Measurements from ENCODE around the gene RNF213. TPM values are rescaled to one million over a fixed set of nuclear protein-coding genes. Genes with fewer than 3 reads are reported as not detected.
"Not testable (repeated sequence)": the region's sequence is repeated elsewhere in the genome, so short reads cannot be mapped to it uniquely, and the experiment has no call there.

The RNF213 gene
- total RNA-seq, 1 experiment from 2014 or later: 179 TPM

- Histone ChIP-seq H3K27ac (no peak overlapping the region), H3K9me3 (ENCODE audit: insufficient read depth, low read depth) (no peaks in the 10 kb centered on the region; the same call in 1 of the 2 replicates), H3K79me2 (ENCODE audit: low read depth) (no peaks in the 10 kb centered on the region), H2AFZ (no peak overlapping the region), H3K4me1 (replicated peaks; ENCODE audit: insufficient read depth) (no peaks in the 10 kb centered on the region), H3K9me2 (ENCODE audit: insufficient read depth) (no peaks in the 10 kb centered on the region), H3K36me3 (ENCODE audit: low read depth) (0 out of 2 replicates have a peak, but pooled peaks cover 6% of the 10 kb centered on the region), H3F3A (ENCODE audit: insufficient read depth, low read depth) (no peaks in the 10 kb centered on the region), H3K27me3 (ENCODE audit: insufficient read depth, low read depth) (no peaks in the 10 kb centered on the region), H3K4me2 (no peak overlapping the region), H3K4me3 (no peak overlapping the region), H4K20me1 (ENCODE audit: insufficient read depth) (no peaks in the 10 kb centered on the region)
- TF ChIP-seq CTCF (conservative IDR thresholded peaks at IDR 0.05): no peak
- no peak for TF ChIP-seq EZH2 (IDR thresholded peaks at IDR 0.05; ENCODE audit: low read depth)
- BruUV-seq (replicated peaks): no TSS peak
- CTCF ChIA-PET: no interaction called here
- intact Hi-C loops (cut with micrococcal nuclease; ENCODE audit: unreplicated experiment): no loop called here
- DNase-seq: no peak
- POLR2A ChIA-PET (ENCODE audit: unreplicated experiment): no interaction called here
Observed at GRCh38 chr17:80297996-80298560, 37.4 kb downstream of the RNF213 start.

- H3K79me2 ChIP-seq (ENCODE audit: low read depth); H4K20me1 ChIP-seq (ENCODE audit: insufficient read depth); H3K27me3 ChIP-seq (ENCODE audit: insufficient read depth, low read depth); intact Hi-C loops (cut with micrococcal nuclease; ENCODE audit: unreplicated experiment); H3K4me3 ChIP-seq; BruUV-seq (replicated peaks); H3F3A ChIP-seq (ENCODE audit: insufficient read depth, low read depth); H3K9me2 ChIP-seq (ENCODE audit: insufficient read depth); H3K4me2 ChIP-seq; CTCF ChIA-PET; H2AFZ ChIP-seq; H3K9me3 ChIP-seq (ENCODE audit: insufficient read depth, low read depth); POLR2A ChIA-PET (ENCODE audit: unreplicated experiment); H3K4me1 ChIP-seq (replicated peaks; ENCODE audit: insufficient read depth); DNase-seq; H3K27ac ChIP-seq; H3K36me3 ChIP-seq (ENCODE audit: low read depth): not testable (repeated sequence)
Observed at GRCh38 chr17:80299350-80300100, 38.9 kb downstream of the RNF213 start.

- BruUV-seq (replicated peaks); H3F3A ChIP-seq (ENCODE audit: insufficient read depth, low read depth); H3K4me3 ChIP-seq; intact Hi-C loops (cut with micrococcal nuclease; ENCODE audit: unreplicated experiment); H3K4me2 ChIP-seq; POLR2A ChIA-PET (ENCODE audit: unreplicated experiment); H2AFZ ChIP-seq; H3K9me3 ChIP-seq (ENCODE audit: insufficient read depth, low read depth); H3K36me3 ChIP-seq (ENCODE audit: low read depth); H3K4me1 ChIP-seq (replicated peaks; ENCODE audit: insufficient read depth); CTCF ChIA-PET; DNase-seq; H3K79me2 ChIP-seq (ENCODE audit: low read depth); H3K9me2 ChIP-seq (ENCODE audit: insufficient read depth); H4K20me1 ChIP-seq (ENCODE audit: insufficient read depth); H3K27me3 ChIP-seq (ENCODE audit: insufficient read depth, low read depth); H3K27ac ChIP-seq: not testable (repeated sequence)
Observed at GRCh38 chr17:80300756-80301155, 40.1 kb downstream of the RNF213 start.

- ChIA-PET CTCF (no interaction called here), POLR2A (ENCODE audit: unreplicated experiment) (no interaction called here)
- Histone ChIP-seq H3K79me2 (ENCODE audit: low read depth) (no peaks in the 10 kb centered on the region), H3K4me3 (no peak overlapping the region), H3K9me2 (ENCODE audit: insufficient read depth) (no peaks in the 10 kb centered on the region), H3K27ac (no peak overlapping the region), H3K36me3 (ENCODE audit: low read depth) (0 out of 2 replicates have a peak, but pooled peaks cover 6% of the 10 kb centered on the region), H2AFZ (no peak overlapping the region), H3F3A (ENCODE audit: insufficient read depth, low read depth) (no peaks in the 10 kb centered on the region), H3K27me3 (ENCODE audit: insufficient read depth, low read depth) (no peaks in the 10 kb centered on the region), H3K4me1 (replicated peaks; ENCODE audit: insufficient read depth) (no peaks in the 10 kb centered on the region), H3K9me3 (ENCODE audit: insufficient read depth, low read depth) (no peaks in the 10 kb centered on the region; the same call in 1 of the 2 replicates), H3K4me2 (no peak overlapping the region), H4K20me1 (ENCODE audit: insufficient read depth) (no peaks in the 10 kb centered on the region)
- DNase-seq: no peak
- no peak for TF ChIP-seq CTCF (conservative IDR thresholded peaks at IDR 0.05)
- TF ChIP-seq EZH2 (IDR thresholded peaks at IDR 0.05; ENCODE audit: low read depth): no peak
- intact Hi-C loops (cut with micrococcal nuclease; ENCODE audit: unreplicated experiment): no loop called here
- no TSS peak for BruUV-seq (replicated peaks)
Observed at GRCh38 chr17:80303824-80304223, 43.2 kb downstream of the RNF213 start.

All from PC-9 (cell line).